GM18868 (cell line): ENCODE measurements around the gene HSF2BP.
A peak's percentile ranks its signal among the peaks of the same experiment; 100 is the strongest.
"Not testable (repeated sequence)": the region's sequence is repeated elsewhere in the genome, so short reads cannot be mapped to it uniquely, and the experiment has no call there.

Experiments used
- ATAC-seq: cut with Tn5 transposase; IDR thresholded peaks from one replicate; pipeline ENCODE4 v1.9.1; 2021; ENCODE audit warnings: mild to moderate bottlenecking, moderate library complexity; ENCODE audit not compliant: unreplicated experiment

The HSF2BP gene

DNA sequence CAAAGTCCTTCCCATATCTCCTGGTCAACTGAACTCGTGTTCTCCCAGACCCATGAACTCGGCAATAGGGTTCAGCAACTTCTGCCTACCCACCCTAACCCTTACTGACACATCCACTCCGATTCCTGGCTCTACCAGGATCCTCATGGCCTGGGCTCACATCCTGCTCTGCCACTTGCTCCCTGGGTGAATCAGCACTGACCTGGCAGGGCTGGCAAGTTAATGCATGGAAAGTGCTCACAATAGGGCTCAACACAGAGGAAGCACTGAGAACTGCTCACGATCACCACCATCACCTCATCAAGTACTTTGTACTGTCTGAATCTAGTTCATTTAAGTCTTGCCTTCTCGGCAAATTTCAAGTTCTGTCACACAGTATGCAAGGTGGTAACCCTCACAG is 96.8 kb downstream of the HSF2BP start:
- not testable (repeated sequence) for ATAC-seq

DNA sequence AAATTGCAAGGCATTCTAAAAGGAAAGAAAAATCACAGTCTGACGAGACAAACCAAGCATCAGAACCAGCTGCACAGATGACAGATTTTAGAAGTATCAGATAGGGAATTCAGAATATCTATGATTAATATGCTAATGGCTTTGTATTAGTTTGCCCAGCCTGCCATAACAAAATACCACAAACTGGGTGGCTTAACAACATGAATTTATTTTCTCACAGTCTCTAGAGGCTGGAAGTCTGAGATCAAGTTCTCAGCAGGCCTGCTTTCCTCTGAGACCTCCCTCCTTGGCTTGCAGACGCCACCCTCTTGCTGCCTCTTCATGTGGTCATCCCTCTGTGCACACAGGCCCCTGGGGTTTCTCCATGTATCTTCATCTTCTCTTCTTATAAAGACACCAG is 118.7 kb downstream of the HSF2BP start:
- not testable (repeated sequence) for ATAC-seq

DNA sequence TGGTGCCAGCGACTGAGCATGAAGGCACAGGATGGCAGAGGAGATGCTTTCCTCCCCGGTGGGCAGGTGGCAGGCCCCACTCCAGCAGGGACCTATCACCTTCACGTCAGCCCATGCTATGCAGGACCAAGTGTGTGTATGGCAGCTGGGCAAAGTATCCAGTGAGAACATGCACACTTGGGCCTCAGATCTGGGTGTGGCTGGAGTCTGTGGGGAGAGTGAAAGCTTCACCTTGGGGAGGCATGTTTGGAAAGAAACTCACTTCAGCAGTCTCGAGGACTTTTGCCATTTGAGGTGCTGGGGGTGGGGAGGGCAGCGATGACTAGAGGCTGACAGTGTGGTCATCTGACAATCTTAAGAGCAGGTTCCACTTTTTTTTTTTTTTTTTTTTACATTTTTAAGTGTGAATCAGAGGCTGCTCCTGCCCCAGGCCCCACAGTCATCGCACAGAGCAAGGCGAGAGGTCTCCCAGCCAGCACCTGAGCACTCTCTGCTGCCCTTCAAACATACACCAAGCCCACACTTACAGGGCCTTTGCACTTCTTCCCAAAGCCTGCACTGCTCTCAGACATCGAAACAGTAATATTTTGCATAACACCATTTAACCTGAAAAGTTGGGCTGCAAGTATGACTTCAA is 136.7 kb downstream of the HSF2BP start:
- ATAC-seq = not testable (repeated sequence)

DNA sequence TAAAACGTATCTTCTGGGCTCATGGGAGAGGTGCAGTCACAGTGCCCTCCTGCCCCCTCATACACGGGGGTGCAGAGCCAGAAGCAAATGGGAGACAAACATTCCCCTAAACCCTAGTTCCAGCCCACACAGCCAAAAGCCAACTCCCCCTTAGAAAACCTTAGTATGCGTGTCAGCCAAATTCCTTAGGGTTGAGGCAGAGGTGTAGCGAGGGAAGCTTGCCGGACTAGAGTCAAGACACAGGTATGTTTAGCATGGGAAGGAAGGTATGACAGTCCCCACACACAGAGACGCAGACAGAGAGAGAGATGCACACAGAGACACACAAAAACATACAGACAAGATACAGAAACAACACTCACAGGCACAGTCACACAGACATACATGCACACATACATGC is 141.6 kb downstream of the HSF2BP start:
- not testable (repeated sequence) for ATAC-seq

DNA sequence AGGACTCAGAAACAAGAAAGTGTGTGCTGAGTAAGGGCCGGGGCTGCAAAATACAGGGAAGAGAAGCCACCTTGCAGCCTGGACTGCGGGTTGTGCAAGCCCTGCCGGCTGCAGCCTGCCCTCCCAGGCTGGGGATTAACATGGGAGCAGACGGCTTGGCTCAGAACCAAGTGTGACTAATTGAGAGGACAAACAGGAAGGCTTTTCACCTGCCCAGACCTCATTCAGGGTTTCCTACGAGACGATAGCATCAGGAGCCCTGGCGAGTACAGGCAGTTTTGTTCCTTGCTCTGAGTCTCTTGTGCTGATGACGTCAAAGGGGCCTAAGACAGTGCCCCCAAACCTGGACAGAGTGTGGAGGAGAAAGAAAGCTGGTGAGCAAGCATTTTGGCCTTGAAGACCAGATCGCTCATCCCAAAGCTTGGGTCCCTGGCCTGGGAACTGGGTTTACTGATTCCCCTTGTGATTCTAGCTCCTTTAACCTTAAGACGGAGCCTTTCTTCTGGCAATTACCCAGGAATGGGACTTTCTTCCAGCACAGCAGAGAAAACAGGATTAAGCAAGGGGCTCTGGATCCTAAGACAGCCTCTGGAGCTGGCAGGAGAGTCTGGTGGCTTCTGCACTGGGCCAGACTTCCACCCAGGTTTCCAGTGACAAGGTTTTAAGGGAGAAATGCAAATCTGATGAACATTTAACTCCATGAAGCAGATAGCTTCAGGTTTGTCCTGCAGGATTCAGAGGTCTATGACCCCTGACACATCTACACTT is 142.2 kb downstream of the HSF2BP start:
- not testable (repeated sequence) for ATAC-seq

DNA sequence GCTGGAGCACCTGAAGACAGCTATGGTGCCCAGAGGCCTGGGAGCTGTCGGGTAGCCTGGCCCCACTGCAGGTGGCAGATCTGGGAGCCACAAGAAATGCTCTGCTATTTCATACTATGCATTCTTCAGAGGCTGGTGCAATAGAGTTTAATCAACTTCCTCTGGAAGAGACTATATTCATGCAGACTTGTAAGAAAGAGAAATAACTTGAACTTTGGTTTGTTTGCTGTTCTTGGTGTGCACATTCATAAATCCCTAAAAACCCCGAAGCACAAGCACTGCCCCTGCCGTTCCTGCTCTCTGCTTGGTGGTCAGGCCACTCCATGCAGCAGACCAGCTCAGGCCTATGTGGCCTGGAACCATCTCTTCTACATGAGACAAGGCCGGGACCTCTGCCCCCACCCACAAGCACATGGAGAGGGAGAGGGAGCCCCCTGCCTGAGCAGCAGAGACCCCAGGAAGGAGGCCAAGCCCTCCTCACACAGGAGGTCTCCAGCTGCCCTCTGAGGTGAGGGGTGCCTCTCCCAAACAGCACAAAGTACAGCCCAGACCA is 142.9 kb downstream of the HSF2BP start:
- not testable (repeated sequence) for ATAC-seq

DNA sequence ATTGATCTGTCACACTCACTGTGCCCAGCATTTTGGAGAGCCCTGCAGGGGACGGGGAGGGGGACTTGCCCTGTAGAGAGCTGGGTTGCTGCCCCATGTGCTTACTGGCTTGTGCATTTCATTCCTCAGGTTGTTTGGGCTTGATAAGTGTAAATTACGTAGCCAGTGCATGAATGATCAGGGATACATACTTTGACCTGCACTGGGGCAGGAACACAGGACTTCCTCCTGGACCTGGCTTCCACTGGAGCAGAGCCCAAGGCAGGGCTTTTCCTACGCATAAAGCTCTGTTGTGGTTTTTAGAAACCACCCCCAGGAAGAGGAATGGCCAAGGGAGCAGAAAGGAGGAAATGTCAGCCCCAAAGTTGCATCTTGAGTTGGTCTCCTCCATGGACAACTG is 144.5 kb downstream of the HSF2BP start:
- not testable (repeated sequence) for ATAC-seq

DNA sequence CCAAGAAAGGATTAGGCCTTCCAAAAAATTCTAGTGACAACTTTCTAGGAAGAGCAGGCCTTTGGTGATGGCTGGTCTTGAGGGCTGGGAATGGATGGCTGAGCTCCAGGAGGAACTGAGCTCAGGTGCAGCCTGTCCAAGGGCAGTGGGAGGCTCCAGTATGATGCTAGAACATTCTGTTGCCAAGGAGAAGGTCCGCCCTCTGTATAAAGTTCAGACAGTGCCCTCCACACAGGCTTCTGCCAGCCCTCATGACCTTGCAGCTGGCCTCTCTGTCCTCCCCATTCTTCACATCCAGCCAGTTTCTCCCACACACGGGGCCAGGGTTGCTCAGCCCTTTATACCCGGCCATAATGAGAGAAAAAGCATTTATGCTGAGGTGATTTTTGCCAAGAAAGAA is 146.3 kb downstream of the HSF2BP start:
- not testable (repeated sequence) for ATAC-seq

DNA sequence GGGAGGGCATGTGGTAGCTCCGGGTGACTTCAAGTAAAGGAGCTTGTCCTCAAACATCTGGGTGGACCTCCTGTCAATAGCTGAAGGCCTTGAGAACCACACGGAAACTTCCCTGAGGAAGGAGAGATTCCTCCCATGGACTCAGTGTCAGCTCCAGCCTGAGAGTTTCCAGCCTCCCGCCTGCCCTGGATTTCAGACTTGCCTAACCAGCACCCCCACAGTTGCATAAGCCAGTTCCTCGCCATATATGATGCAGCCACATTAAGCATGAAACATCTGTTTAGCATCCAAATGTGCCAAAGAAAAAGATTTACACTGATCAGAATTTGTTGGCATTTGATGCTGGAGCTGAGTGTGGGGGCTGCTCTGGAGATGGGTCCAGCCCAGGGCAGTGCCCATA is 148.1 kb downstream of the HSF2BP start:
- ATAC-seq = not testable (repeated sequence)

DNA sequence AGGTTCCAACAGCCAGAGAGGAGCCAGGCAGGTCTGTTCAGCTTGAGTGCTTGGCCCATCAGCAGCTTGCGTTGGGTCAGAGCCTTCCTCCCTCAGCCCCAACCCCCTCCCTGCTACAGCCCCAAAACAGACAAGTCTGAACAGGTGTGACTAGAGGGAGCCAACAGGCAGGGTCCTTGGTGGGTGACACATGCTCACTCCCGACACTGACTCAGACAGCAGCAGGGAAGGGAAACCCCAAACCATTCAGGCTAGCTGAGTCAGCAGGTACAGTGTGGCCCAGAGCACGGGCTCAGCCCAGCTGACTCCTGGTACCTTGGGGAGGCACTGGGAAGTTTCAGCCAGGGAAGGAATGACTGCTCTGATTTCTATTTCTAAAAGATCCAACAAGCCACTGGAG is 148.6 kb downstream of the HSF2BP start:
- ATAC-seq = peak; percentile 73

DNA sequence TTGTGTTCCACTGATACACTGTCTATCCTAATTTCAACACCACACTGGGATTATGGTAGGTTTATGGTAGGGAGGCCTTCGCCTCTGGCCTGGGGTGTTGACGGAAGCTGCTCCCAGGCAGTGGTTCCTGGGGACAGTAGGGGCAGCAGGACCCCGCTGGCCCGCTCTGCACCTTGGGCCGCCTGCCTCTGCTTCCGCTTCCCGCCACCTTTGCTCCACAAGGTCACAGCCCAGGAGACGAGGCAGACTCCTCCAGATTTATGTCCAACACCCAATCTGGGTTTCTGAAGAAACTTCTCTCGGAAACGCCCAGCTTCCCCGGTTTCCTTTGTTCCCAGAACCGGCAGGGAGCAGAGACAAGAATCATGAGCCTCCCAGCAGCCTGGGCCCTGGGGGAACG is 155.4 kb downstream of the HSF2BP start:
- not testable (repeated sequence) for ATAC-seq

DNA sequence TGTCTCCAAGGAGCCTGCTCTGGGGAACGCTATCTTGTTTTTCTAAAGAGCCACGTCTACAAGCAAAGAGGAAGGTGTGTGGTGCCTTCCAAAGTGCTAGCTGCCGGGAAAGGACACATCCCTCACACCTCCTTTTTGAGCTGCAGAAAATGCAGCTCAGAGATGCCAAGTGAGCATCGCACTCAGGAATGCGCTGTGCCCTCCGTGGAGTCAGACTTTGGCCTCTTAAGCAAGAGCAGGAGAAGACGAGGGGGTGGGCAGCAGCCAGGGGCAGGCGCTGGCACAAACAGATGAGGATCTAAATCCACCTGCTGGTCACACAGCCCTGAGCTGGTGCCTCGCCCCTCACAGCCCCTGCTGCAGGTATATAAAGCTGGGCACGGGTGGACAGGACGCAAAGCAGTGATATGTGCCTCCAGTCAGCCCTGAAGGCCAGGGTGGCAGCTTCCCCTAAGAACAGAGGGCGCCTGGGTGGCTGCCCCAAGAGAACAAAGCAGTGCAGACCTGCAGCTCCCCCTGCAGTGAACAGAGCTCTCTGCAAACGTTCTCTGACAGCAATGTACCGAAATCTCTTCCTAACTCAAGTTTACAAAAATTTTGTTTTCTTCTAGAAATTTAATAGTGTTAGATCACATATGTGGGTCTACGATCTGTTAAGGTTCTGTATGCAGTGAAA is 156.1 kb downstream of the HSF2BP start:
- ATAC-seq = not testable (repeated sequence)

DNA sequence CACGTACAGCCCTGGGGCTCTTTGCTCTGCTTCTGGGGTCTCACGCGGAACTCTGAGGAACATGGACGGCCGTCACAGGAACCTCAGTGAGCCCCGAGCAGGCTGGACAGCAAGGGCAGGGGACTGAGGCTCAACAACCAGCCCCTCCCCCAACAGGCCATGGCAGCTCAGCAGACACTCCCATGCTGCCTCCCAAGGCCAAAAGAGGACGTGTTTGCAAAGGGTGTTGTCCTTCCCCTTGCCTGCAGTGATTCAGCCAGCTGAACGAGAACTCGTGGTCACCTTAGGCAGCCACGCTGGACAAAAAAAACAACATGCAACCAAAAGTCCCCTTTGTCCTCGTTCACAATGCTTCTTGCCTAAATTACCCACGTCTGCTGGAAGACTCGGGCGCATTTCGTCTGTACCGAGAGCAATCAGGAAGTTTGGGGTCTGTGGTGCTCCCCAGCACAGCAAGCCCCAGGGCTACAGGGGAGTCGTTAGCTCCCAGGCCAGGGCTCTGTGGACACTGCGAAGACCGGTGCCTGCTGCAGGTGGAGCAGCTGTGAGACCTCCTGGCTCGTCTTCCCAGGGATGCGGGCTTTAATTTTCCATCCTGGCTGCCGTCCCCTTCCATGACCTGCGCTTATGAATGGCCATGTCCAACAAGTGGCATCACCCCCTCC is 156.7 kb downstream of the HSF2BP start:
- not testable (repeated sequence) for ATAC-seq

DNA sequence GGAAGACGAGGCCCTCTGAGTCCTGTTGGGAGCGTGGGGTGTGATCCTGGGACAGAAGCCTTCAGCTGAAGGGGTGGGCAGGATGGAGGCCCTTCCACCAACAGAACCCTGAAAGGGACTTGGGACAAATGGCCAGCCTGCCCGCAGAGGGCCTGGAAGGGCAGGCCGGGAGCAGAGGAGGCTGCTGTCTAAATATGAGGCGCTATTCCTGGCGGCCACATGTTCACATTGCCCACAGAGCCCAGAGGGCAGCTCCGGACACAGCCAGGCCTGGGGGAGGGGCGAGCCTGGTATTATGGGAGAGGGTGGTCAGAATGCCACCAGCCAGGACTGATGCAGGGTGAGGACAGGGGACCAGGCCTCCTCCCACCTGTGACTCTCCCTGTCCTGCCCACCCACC is 160.4 kb downstream of the HSF2BP start:
- not testable (repeated sequence) for ATAC-seq

DNA sequence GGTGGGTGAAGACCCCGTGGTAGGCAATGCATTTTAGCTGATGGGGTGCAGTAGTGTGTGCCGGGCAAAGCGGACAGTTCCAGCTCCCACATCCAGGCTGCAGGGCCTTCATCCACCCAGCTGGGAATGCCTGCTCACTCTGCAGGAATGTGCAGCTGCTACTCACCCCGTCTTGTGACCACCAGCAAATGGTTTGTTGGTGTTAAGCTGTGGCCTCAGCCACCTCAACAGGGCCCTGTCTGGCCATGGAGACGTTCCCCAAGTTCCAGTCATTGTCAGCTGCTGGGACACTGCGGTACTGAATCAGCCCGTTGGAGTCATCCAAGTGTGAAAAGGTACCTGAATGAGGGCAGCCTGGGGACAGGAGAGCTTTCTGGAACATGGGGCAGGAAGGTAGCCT is 161.2 kb downstream of the HSF2BP start:
- not testable (repeated sequence) for ATAC-seq

DNA sequence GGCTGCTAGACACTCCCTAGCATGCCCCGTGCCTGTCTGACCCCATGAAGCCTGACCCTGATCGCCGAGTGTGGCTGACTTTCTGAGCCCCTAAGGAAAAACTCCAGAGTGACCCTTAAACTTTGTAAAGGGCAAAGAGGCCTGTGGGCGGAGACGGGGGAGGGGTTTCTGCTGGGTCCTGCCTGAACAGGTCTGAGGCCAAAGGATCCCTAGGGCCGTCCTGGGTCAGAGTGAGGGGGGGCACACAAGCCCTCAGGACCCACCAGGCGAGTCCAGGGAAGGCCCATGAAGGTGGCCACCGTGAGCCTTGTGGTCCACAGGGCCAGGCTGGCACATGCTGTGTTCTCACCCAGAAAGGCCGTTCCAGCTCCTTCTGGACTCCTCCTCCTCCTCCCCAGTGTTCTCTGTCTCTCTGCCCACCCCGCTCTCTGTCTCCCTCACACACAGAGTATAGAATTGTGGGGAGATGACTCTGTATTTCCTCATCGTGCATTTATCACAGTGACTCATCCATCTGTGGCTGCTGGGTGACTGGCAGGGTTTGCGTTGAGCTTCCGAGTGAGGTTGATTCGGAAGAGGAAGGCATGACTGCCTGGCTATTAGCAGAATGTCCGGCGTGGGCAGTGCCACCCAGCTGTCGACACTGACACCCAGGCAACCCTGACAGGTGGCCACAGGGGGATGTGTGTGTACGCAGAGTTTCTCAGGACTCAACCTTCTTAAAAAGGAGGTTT is 164.8 kb downstream of the HSF2BP start:
- ATAC-seq = not testable (repeated sequence)

DNA sequence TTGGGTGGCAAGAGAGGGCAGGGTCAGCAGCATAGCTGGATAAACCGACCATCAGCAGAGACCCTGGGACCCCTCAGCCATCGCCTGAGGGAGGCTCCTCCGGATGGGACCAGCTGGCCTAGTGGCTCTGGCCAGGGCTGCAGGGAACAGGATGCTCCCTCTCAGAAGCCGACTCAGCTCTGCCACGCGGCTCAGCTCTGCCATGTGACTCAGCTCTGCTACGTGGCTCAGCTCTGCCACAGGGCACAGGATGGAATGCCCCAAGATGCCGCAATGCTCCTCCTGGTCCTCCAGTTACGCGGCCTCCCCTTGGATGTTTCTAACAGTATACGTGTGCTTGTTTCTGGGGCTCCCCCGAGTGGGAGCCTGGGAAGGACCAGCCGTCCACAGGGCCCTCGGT is 165.8 kb downstream of the HSF2BP start:
- ATAC-seq = not testable (repeated sequence)

DNA sequence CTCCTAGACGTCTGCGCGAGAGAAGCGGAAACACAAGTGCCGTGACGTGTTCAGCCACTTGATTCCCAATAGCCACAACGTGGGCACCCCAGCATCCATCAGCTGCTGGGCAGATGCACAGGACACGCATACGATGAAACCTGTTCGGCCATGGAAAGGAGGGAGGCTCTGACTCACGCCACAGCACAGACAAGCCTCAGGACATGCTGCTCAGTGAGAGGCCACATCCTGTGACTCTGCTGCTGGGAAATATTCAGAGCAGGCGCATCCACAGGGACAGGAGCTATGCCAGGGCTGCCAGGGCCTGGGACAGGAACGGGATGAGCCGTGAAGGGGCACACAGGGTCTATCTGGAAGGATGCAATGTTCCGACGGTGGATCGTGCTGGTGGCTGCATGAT is 171.1 kb downstream of the HSF2BP start:
- not testable (repeated sequence) for ATAC-seq

DNA sequence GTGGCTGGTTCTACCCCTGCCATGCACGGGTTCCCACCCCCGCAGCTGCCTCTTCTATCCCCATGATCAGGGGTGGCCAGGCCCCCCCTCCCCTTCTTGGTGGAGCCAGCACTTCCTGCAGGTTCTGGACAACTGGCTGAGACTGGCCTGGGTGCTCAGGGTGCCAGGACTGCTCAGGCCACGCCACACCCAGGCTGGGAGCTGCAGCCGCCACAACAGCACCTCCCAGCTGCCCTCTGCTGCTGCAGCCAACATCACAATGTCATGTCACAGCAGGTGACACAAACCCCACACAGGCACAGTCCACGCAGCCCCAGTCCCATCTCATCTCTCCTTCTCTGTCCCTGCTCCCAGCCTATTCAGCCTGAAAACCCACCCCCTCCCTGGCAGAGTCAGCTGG is 173.2 kb downstream of the HSF2BP start:
- not testable (repeated sequence) for ATAC-seq

DNA sequence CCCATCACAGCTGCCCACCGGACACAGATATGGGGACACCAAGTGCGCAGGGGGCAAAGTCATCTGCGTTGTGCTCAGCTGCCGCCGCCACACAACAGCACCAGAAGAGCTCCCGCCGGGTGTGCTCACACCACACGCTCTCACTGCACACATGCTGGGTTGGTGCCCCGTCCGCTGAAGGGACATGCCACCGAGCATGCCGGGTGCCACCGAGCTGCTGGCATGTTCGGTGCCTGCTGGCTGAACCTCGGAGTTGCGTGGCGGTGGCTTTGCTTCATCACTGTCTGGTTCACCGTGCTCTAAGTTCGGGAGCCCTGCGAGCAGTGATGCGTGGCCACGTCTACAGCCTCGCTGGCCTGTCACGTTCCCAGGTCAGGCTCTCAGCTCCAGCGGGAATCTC is 174.3 kb downstream of the HSF2BP start:
- not testable (repeated sequence) for ATAC-seq
